HUES6 (cell line): ENCODE results near the gene NCAPD3.

Source experiments
- H3K27ac ChIP-seq: 2 replicates; pipeline ENCODE4 v1.7.0; 2013; ENCODE audit warnings: low read depth, mild to moderate bottlenecking, low read length, inconsistent platforms
- H3K27me3 ChIP-seq: 2 replicates; pipeline ENCODE4 v1.6.1; 2013; ENCODE audit warnings: low read length; ENCODE audit not compliant: control insufficient read depth, insufficient read depth
- H3K36me3 ChIP-seq: 2 replicates; pipeline ENCODE4 v1.6.1; 2013; ENCODE audit warnings: low read length; ENCODE audit not compliant: control insufficient read depth, insufficient read depth
- H3K4me1 ChIP-seq: 2 replicates; pipeline ENCODE4 v1.6.1; 2013; ENCODE audit warnings: low read length; ENCODE audit not compliant: control insufficient read depth, insufficient read depth
- H3K4me3 ChIP-seq: 2 replicates; pipeline ENCODE4 v1.5.1; 2013; ENCODE audit warnings: low read depth, low read length
- H3K9ac ChIP-seq: one replicate; pipeline ENCODE4 v1.6.1; 2013; ENCODE audit warnings: mild to moderate bottlenecking, low read length
- H3K9me3 ChIP-seq: 2 replicates; pipeline ENCODE4 v1.6.1; 2013; ENCODE audit warnings: low read depth, low read length; ENCODE audit not compliant: control insufficient read depth, insufficient read depth

NCAPD3 gene

DNA sequence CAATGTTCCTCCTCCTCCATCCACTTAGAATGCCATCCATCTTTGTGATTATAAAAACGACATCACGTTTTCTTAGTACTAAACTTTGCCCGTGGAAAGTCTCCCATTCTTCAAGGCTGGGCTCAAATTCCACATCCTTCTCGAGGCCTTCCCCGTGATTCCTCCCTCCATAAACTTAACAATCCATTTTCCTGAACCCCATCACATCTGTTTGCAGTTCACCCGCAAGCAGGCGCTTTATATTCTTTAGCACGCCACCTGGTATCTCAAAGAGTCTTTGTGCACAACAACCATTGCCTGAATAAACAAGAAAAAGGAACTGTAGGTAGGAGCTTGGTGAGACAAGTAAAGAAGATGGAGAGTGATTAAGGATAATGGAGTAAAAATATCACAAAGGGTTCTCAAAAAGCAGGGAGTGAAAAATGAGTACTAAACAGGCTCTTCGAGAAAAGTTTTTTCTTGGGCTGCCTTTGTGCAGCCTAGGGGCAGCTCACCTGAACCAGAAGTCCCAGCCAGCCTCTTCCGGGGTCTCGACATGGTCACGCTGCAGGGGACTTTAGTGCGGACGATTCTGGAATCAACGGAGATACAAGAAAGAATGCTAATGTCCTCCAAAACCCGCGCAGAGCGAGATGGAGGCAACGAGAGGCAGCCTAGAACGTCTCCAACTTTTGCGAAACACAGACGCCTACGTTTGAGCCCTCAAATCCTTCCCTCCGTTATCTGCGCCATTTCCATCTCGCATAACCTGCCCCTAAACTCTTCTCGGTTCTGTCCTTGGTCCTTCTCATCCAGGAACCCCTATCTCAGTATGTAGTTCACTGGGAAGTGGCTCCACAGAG is 28.8 kb upstream of the NCAPD3 start:
- no peaks in the 10 kb centered on the region for H3K9me3 ChIP-seq
- H3K27me3 ChIP-seq, result no peaks in the 10 kb centered on the region
- peak overlapping the region; percentile 74 for H3K9ac ChIP-seq
- H3K36me3 ChIP-seq, result peaks cover 49% of the 10 kb centered on the region
- H3K27ac ChIP-seq, result no peak overlapping the region
- peaks cover 12% of the 10 kb centered on the region; the same call in 1 of the 2 replicates for H3K4me1 ChIP-seq
- peak overlapping the region; percentile 89 for H3K4me3 ChIP-seq

DNA sequence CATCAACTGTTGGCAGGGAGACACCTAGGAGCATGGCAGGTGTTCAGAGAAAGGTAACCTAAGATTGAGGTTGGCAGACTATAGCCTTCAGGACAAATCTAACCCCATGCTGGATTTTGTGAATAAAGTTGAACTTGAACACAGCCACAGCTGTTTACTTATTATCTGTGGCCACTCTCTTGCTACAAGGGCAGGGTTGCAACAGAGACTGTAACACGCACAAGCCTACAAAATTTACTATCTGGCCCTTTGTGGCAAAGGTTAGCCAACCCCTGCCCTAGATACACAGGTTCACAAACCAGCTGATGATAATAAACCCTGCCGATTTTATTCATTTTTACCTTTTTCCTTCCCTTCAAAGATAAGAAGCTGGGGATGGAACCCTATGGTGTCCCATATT is 26.9 kb upstream of the NCAPD3 start:
- Histone ChIP-seq H3K4me1 (peaks cover 12% of the 10 kb centered on the region; the same call in 1 of the 2 replicates), H3K9ac (no peak overlapping the region), H3K27ac (no peak overlapping the region), H3K36me3 (peaks cover 57% of the 10 kb centered on the region), H3K4me3 (no peak overlapping the region), H3K27me3 (no peaks in the 10 kb centered on the region), H3K9me3 (no peaks in the 10 kb centered on the region)

GRCh38 chr11:134250246-134250645 is 26.5 kb upstream of the NCAPD3 start:
- H3K27ac ChIP-seq, result no peak overlapping the region

DNA sequence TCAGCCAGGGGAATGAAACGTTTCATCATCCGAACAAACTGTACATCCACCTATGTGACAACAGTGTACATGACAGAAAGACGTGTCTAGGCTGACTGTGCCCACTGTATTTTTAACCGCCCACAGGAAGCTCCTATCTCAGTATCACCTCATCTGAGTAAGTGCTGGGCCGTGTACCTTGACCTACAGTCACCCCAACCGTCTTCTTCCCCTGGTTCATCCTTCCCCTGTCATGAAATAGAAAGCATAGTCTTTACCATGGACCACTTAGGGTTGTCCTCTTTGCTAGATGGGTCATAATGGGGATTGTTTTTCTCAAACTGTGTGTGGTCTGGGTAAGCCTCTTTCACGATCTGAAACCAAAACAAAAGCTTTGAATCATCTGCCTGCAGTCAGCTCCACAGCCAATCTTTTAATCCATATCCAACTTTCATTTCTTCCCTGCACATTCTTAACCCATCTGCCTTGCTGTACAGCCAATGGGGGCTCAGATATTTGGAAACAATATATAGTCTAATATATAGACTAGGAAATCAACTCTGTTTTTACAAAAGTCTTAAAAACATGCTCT is 25.2 kb upstream of the NCAPD3 start:
- Histone ChIP-seq H3K36me3 (peaks cover 72% of the 10 kb centered on the region), H3K4me3 (no peak overlapping the region), H3K9me3 (no peaks in the 10 kb centered on the region), H3K27ac (no peak overlapping the region), H3K9ac (no peak overlapping the region), H3K4me1 (peaks cover 6% of the 10 kb centered on the region; the same call in 1 of the 2 replicates), H3K27me3 (no peaks in the 10 kb centered on the region)

More at GRCh38 chr11:134250246-134250645, 26.5 kb upstream of the NCAPD3 start:
- H3K27me3 ChIP-seq, result no peaks in the 10 kb centered on the region
- no peak overlapping the region for H3K4me3 ChIP-seq
- no peak overlapping the region for H3K9ac ChIP-seq
- peaks cover 59% of the 10 kb centered on the region for H3K36me3 ChIP-seq
- H3K4me1 ChIP-seq, result peaks cover 12% of the 10 kb centered on the region; the same call in 1 of the 2 replicates
- no peaks in the 10 kb centered on the region for H3K9me3 ChIP-seq

- Histone ChIP-seq H3K36me3 (peaks cover 88% of the 10 kb centered on the region), H3K4me3 (no peak overlapping the region), H3K27ac (no peak overlapping the region), H3K9me3 (no peaks in the 10 kb centered on the region), H3K9ac (no peak overlapping the region), H3K4me1 (peaks cover 4% of the 10 kb centered on the region; the same call in 1 of the 2 replicates), H3K27me3 (no peaks in the 10 kb centered on the region)
These were observed 22.9 kb upstream of the NCAPD3 start for GRCh38 chr11:134246678-134247077.

- Histone ChIP-seq H3K27me3 (no peaks in the 10 kb centered on the region), H3K4me1 (no peaks in the 10 kb centered on the region), H3K4me3 (no peak overlapping the region), H3K36me3 (peaks cover 90% of the 10 kb centered on the region), H3K9ac (no peak overlapping the region), H3K27ac (no peak overlapping the region), H3K9me3 (no peaks in the 10 kb centered on the region)
These were observed 22.3 kb upstream of the NCAPD3 start for GRCh38 chr11:134246100-134246499.

DNA sequence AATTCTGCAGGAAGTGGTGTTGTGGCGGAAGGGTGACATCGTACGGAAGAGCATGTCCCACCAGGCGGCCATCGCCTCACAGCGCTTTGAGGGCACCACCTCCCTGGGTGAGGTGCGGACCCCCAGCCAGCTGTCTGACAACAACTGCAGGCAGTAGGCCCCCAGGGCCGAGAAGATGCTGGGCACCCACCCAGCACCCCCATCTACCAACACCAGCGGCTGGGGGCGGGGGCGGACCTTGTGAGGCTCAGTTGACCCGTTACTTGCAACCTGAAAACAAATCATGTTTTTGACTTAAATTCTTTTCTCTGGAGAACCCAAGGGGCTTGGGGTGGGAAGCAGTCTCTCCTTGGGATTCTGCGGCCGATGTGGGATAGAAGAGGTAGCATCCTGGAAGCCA is 21.7 kb upstream of the NCAPD3 start:
- Histone ChIP-seq H3K27me3 (no peaks in the 10 kb centered on the region), H3K36me3 (peaks cover 86% of the 10 kb centered on the region), H3K4me3 (no peak overlapping the region)

GRCh38 chr11:134244593-134244992 is 20.8 kb upstream of the NCAPD3 start:
- H3K9me3 ChIP-seq, result no peaks in the 10 kb centered on the region
- H3K27ac ChIP-seq, result no peak overlapping the region
- no peaks in the 10 kb centered on the region for H3K27me3 ChIP-seq
- H3K4me3 ChIP-seq, result no peak overlapping the region
- no peaks in the 10 kb centered on the region for H3K4me1 ChIP-seq
- peaks cover 84% of the 10 kb centered on the region for H3K36me3 ChIP-seq
- no peak overlapping the region for H3K9ac ChIP-seq

More for the DNA sequence above, 21.7 kb upstream of the NCAPD3 start:
- H3K9me3 ChIP-seq, result no peaks in the 10 kb centered on the region
- no peak overlapping the region for H3K9ac ChIP-seq
- H3K27ac ChIP-seq, result no peak overlapping the region
- no peaks in the 10 kb centered on the region for H3K4me1 ChIP-seq

DNA sequence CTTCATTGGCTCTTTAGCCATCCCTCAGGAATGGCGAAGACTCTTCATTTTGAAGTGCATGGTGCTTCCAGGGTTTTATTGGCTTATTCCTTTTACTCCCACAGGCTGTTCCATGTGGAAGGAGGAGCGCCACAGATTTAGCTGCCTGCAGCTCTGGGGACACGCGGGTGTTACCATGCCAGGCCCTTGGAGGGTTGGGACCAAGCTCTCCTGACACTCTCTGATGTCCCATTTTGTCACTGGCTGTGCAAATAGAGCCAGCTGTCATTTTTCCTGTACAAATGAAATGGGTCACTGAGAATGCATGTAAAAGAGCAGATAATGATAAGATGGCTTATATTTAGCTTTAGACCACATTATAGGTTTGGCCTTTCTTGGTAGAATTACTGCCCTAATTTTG is 20.1 kb upstream of the NCAPD3 start:
- no peak overlapping the region for H3K9ac ChIP-seq
- H3K4me1 ChIP-seq, result no peaks in the 10 kb centered on the region
- H3K4me3 ChIP-seq, result no peak overlapping the region
- no peaks in the 10 kb centered on the region for H3K27me3 ChIP-seq
- no peaks in the 10 kb centered on the region for H3K9me3 ChIP-seq
- H3K27ac ChIP-seq, result no peak overlapping the region
- peaks cover 78% of the 10 kb centered on the region for H3K36me3 ChIP-seq

- Histone ChIP-seq H3K36me3 (peaks cover 62% of the 10 kb centered on the region), H3K4me3 (no peak overlapping the region), H3K9me3 (no peaks in the 10 kb centered on the region), H3K9ac (no peak overlapping the region), H3K27ac (no peak overlapping the region), H3K4me1 (no peaks in the 10 kb centered on the region), H3K27me3 (no peaks in the 10 kb centered on the region)
These were observed 18.6 kb upstream of the NCAPD3 start for GRCh38 chr11:134242376-134242775.

GRCh38 chr11:134240592-134240991 is 16.8 kb upstream of the NCAPD3 start:
- Histone ChIP-seq H3K4me1 (no peaks in the 10 kb centered on the region), H3K36me3 (peaks cover 46% of the 10 kb centered on the region)

More at GRCh38 chr11:134240592-134240991, 16.8 kb upstream of the NCAPD3 start:
- Histone ChIP-seq H3K9me3 (no peaks in the 10 kb centered on the region), H3K27ac (no peak overlapping the region), H3K4me3 (no peak overlapping the region), H3K9ac (no peak overlapping the region), H3K27me3 (no peaks in the 10 kb centered on the region)
